ENCODE results near the gene DCN.

DCN gene

GRCh38 chr12:91185421-91185820 is 2.8 kb upstream of the DCN start:
- Histone ChIP-seq H3K9me3 (replicated peaks in 1 of 2; ENCODE audit: control insufficient read depth in 2 of 2, insufficient read depth in 1 of 2, low read depth in 1 of 2, low read length in 2 of 2) (no peaks in the 10 kb centered on the region), H3K79me1 (ENCODE audit: low read depth, low read length) (no peaks in the 10 kb centered on the region), H3K4me2 (ENCODE audit: insufficient read depth, low read length, poor library complexity, severe bottlenecking) (no peak overlapping the region), H2BK120ac (ENCODE audit: low read depth, low read length) (no peak overlapping the region), H3K4me1 (ENCODE audit: control insufficient read depth in 2 of 2, insufficient read depth in 1 of 2, low read depth in 1 of 2, low read length in 2 of 2) (peaks cover 0 to 2% of the 10 kb centered on the region in 2 donors), H3K9ac (ENCODE audit: low read depth, low read length, poor library complexity) (no peak overlapping the region), H2BK5ac (ENCODE audit: low read length) (no peak overlapping the region), H2AK5ac (ENCODE audit: low read depth, low read length) (no peak overlapping the region), H4K8ac (ENCODE audit: low read depth, low read length) (no peak overlapping the region), H3K4ac (ENCODE audit: low read length) (no peak overlapping the region), H3K23ac (ENCODE audit: low read depth, low read length, poor library complexity) (no peak overlapping the region), H2BK12ac (ENCODE audit: low read length) (no peak overlapping the region), H3K27me3 (ENCODE audit: control insufficient read depth in 3 of 3, insufficient read depth in 3 of 3, low read depth in 1 of 3, low read length in 3 of 3) (no peaks in the 10 kb centered on the region), H2BK15ac (ENCODE audit: low read length) (no peak overlapping the region), H3K14ac (ENCODE audit: low read length) (no peak overlapping the region), H3K4me3 (ENCODE audit: low read length in 2 of 2) (no peak overlapping the region), H4K91ac (ENCODE audit: low read depth, low read length, poor library complexity) (no peak overlapping the region), H3K27ac (replicated peaks; ENCODE audit: low read length) (no peak overlapping the region), H3K36me3 (replicated peaks in 1 of 2; ENCODE audit: control insufficient read depth in 2 of 2, insufficient read depth in 2 of 2, low read length in 2 of 2) (no peaks in the 10 kb centered on the region), H3K18ac (ENCODE audit: low read length) (no peak overlapping the region), H2AFZ (ENCODE audit: low read length) (no peak overlapping the region)
- WGBS, 2 donors (ENCODE audit: extremely low coverage in 2 of 2, insufficient read length in 2 of 2, insufficient replicate concordance in 1 of 2), result no CpG with 5 or more reads among the region's 1 CpG
- no peak for DNase-seq (ENCODE audit: low spot score)

DNA sequence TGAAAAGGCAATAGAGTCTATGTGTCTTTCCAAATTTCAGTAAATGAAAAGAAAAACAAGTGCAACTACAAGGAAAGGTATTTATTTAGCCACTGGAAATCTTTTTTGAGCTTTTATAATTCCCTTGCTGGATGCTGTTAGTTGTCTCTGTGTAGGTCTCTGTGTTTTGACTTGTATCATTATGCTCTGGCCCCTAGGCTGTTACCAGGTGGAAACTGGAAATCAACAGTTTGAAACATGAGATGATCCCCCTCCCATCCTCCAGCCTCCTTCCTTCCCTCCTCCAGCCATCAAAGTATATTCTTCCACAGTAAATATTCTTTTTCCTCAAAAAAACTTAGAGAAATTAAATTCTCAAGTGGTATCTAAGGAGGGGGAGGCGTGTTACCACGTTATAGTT is 934 bp upstream of the DCN start:
- H2AK5ac ChIP-seq (ENCODE audit: low read depth, low read length), result no peak overlapping the region
- DNase-seq (ENCODE audit: low spot score), result no peak
- H2BK12ac ChIP-seq (ENCODE audit: low read length), result no peak overlapping the region
- H3K27ac ChIP-seq (replicated peaks; ENCODE audit: low read length), result no peak overlapping the region
- H3K9ac ChIP-seq (ENCODE audit: low read depth, low read length, poor library complexity), result no peak overlapping the region
- H3K14ac ChIP-seq (ENCODE audit: low read length), result no peak overlapping the region
- H2BK120ac ChIP-seq (ENCODE audit: low read depth, low read length), result no peak overlapping the region
- no peaks in the 10 kb centered on the region for H3K9me3 ChIP-seq (replicated peaks in 1 of 2; ENCODE audit: control insufficient read depth in 2 of 2, insufficient read depth in 1 of 2, low read depth in 1 of 2, low read length in 2 of 2)
- H3K27me3 ChIP-seq (ENCODE audit: control insufficient read depth in 3 of 3, insufficient read depth in 3 of 3, low read depth in 1 of 3, low read length in 3 of 3), result no peaks in the 10 kb centered on the region
- H4K91ac ChIP-seq (ENCODE audit: low read depth, low read length, poor library complexity), result no peak overlapping the region
- H3K36me3 ChIP-seq (replicated peaks in 1 of 2; ENCODE audit: control insufficient read depth in 2 of 2, insufficient read depth in 2 of 2, low read length in 2 of 2), result no peaks in the 10 kb centered on the region
- no peak overlapping the region for H2BK15ac ChIP-seq (ENCODE audit: low read length)
- H2BK5ac ChIP-seq (ENCODE audit: low read length), result no peak overlapping the region
- H3K4me1 ChIP-seq (ENCODE audit: control insufficient read depth in 2 of 2, insufficient read depth in 1 of 2, low read depth in 1 of 2, low read length in 2 of 2), result peaks cover 0 to 2% of the 10 kb centered on the region in 2 donors
- no peak overlapping the region for H3K4me2 ChIP-seq (ENCODE audit: insufficient read depth, low read length, poor library complexity, severe bottlenecking)
- no peak overlapping the region for H4K8ac ChIP-seq (ENCODE audit: low read depth, low read length)
- H3K4ac ChIP-seq (ENCODE audit: low read length), result no peak overlapping the region
- no CpG with 5 or more reads among the region's 2 CpGs for WGBS, 2 donors (ENCODE audit: extremely low coverage in 2 of 2, insufficient read length in 2 of 2, insufficient replicate concordance in 1 of 2)
- no peak overlapping the region for H3K4me3 ChIP-seq (ENCODE audit: low read length in 2 of 2)
- H2AFZ ChIP-seq (ENCODE audit: low read length), result no peak overlapping the region
- H3K18ac ChIP-seq (ENCODE audit: low read length), result no peak overlapping the region
- H3K23ac ChIP-seq (ENCODE audit: low read depth, low read length, poor library complexity), result no peak overlapping the region
- no peaks in the 10 kb centered on the region for H3K79me1 ChIP-seq (ENCODE audit: low read depth, low read length)

DNA sequence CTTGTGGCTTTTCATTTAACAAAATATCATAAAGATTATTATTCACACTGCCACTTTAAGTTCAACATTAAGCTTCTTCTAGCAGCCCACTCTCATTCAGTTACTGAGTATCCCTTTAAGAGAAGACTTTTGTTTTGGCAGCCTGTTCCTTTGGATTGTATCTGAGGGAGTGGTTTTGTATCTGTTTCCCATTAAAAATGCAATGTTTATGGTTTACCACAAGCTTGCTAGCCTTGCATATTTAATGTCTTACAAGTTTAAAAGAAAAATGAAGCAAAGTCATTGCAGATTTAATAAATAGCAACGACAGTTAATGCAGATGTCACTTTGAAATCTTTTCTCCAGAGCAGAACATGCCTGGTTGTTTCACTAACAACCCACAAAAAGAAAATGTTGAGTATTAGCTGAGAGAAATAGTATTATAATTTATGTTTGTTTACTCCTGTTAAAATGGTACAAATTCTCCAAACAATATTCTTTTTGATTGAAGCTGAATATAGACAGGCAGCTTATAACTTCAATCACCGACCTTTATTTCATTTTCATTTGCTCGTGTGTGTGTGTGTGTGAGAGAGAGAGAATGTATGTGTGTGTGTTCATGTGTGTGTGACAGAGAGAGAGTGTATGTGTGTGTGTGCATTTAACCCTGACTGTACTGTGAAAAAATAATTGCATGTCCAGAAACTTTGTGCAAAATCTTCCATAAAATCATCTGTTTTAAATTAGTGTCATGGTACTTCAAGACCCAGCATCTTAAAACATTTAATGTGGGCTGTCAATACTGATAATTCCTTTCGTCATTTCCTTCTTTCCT is 1.8 kb downstream of the DCN start:
- H3K27ac ChIP-seq (replicated peaks; ENCODE audit: low read length), result no peak overlapping the region
- H3K14ac ChIP-seq (ENCODE audit: low read length), result no peak overlapping the region
- no peaks in the 10 kb centered on the region for H3K79me1 ChIP-seq (ENCODE audit: low read depth, low read length)
- H2BK120ac ChIP-seq (ENCODE audit: low read depth, low read length), result no peak overlapping the region
- no peaks in the 10 kb centered on the region for H3K27me3 ChIP-seq (ENCODE audit: control insufficient read depth in 3 of 3, insufficient read depth in 3 of 3, low read depth in 1 of 3, low read length in 3 of 3)
- H3K36me3 ChIP-seq (replicated peaks in 1 of 2; ENCODE audit: control insufficient read depth in 2 of 2, insufficient read depth in 2 of 2, low read length in 2 of 2), result no peaks in the 10 kb centered on the region
- H4K8ac ChIP-seq (ENCODE audit: low read depth, low read length), result no peak overlapping the region
- peaks cover 0 to 2% of the 10 kb centered on the region in 2 donors for H3K4me1 ChIP-seq (ENCODE audit: control insufficient read depth in 2 of 2, insufficient read depth in 1 of 2, low read depth in 1 of 2, low read length in 2 of 2)
- peak overlapping the region; percentile 65 for H2AFZ ChIP-seq (ENCODE audit: low read length)
- H3K9me3 ChIP-seq (replicated peaks in 1 of 2; ENCODE audit: control insufficient read depth in 2 of 2, insufficient read depth in 1 of 2, low read depth in 1 of 2, low read length in 2 of 2), result no peaks in the 10 kb centered on the region
- H2BK5ac ChIP-seq (ENCODE audit: low read length), result no peak overlapping the region
- no peak for DNase-seq (ENCODE audit: low spot score)
- H4K91ac ChIP-seq (ENCODE audit: low read depth, low read length, poor library complexity), result no peak overlapping the region
- H3K4me2 ChIP-seq (ENCODE audit: insufficient read depth, low read length, poor library complexity, severe bottlenecking), result no peak overlapping the region
- H3K9ac ChIP-seq (ENCODE audit: low read depth, low read length, poor library complexity), result no peak overlapping the region
- no peak overlapping the region for H3K4ac ChIP-seq (ENCODE audit: low read length)
- no peak overlapping the region for H2BK15ac ChIP-seq (ENCODE audit: low read length)
- no peak overlapping the region for H3K4me3 ChIP-seq (ENCODE audit: low read length in 2 of 2)
- WGBS, 2 donors (ENCODE audit: extremely low coverage in 2 of 2, insufficient read length in 2 of 2, insufficient replicate concordance in 1 of 2), result no CpG with 5 or more reads among the region's 4 CpGs
- H2BK12ac ChIP-seq (ENCODE audit: low read length), result no peak overlapping the region
- H3K23ac ChIP-seq (ENCODE audit: low read depth, low read length, poor library complexity), result no peak overlapping the region
- H3K18ac ChIP-seq (ENCODE audit: low read length), result no peak overlapping the region
- no peak overlapping the region for H2AK5ac ChIP-seq (ENCODE audit: low read depth, low read length)

GRCh38 chr12:91179966-91180561 is 2.6 kb downstream of the DCN start:
- no peak overlapping the region for H3K4me3 ChIP-seq (ENCODE audit: low read length in 2 of 2)
- peak overlapping the region; percentile 65 for H2AFZ ChIP-seq (ENCODE audit: low read length)
- no peak overlapping the region for H3K14ac ChIP-seq (ENCODE audit: low read length)
- DNase-seq (ENCODE audit: low spot score), result no peak
- H3K79me1 ChIP-seq (ENCODE audit: low read depth, low read length), result no peaks in the 10 kb centered on the region
- peaks cover 0 to 2% of the 10 kb centered on the region in 2 donors for H3K4me1 ChIP-seq (ENCODE audit: control insufficient read depth in 2 of 2, insufficient read depth in 1 of 2, low read depth in 1 of 2, low read length in 2 of 2)
- no peak overlapping the region for H2BK120ac ChIP-seq (ENCODE audit: low read depth, low read length)
- H2AK5ac ChIP-seq (ENCODE audit: low read depth, low read length), result no peak overlapping the region
- no peak overlapping the region for H4K91ac ChIP-seq (ENCODE audit: low read depth, low read length, poor library complexity)
- no CpG with 5 or more reads among the region's 5 CpGs for WGBS, 2 donors (ENCODE audit: extremely low coverage in 2 of 2, insufficient read length in 2 of 2, insufficient replicate concordance in 1 of 2)
- no peaks in the 10 kb centered on the region for H3K36me3 ChIP-seq (replicated peaks in 1 of 2; ENCODE audit: control insufficient read depth in 2 of 2, insufficient read depth in 2 of 2, low read length in 2 of 2)
- no peak overlapping the region for H4K8ac ChIP-seq (ENCODE audit: low read depth, low read length)
- no peaks in the 10 kb centered on the region for H3K9me3 ChIP-seq (replicated peaks in 1 of 2; ENCODE audit: control insufficient read depth in 2 of 2, insufficient read depth in 1 of 2, low read depth in 1 of 2, low read length in 2 of 2)
- no peak overlapping the region for H3K27ac ChIP-seq (replicated peaks; ENCODE audit: low read length)
- H2BK5ac ChIP-seq (ENCODE audit: low read length), result no peak overlapping the region
- no peak overlapping the region for H3K9ac ChIP-seq (ENCODE audit: low read depth, low read length, poor library complexity)
- no peak overlapping the region for H2BK15ac ChIP-seq (ENCODE audit: low read length)
- no peak overlapping the region for H3K18ac ChIP-seq (ENCODE audit: low read length)
- no peaks in the 10 kb centered on the region for H3K27me3 ChIP-seq (ENCODE audit: control insufficient read depth in 3 of 3, insufficient read depth in 3 of 3, low read depth in 1 of 3, low read length in 3 of 3)
- no peak overlapping the region for H3K4ac ChIP-seq (ENCODE audit: low read length)
- H2BK12ac ChIP-seq (ENCODE audit: low read length), result no peak overlapping the region
- H3K23ac ChIP-seq (ENCODE audit: low read depth, low read length, poor library complexity), result no peak overlapping the region
- no peak overlapping the region for H3K4me2 ChIP-seq (ENCODE audit: insufficient read depth, low read length, poor library complexity, severe bottlenecking)
